ENCODE results near the gene PRDM16.

PRDM16 gene

DNA sequence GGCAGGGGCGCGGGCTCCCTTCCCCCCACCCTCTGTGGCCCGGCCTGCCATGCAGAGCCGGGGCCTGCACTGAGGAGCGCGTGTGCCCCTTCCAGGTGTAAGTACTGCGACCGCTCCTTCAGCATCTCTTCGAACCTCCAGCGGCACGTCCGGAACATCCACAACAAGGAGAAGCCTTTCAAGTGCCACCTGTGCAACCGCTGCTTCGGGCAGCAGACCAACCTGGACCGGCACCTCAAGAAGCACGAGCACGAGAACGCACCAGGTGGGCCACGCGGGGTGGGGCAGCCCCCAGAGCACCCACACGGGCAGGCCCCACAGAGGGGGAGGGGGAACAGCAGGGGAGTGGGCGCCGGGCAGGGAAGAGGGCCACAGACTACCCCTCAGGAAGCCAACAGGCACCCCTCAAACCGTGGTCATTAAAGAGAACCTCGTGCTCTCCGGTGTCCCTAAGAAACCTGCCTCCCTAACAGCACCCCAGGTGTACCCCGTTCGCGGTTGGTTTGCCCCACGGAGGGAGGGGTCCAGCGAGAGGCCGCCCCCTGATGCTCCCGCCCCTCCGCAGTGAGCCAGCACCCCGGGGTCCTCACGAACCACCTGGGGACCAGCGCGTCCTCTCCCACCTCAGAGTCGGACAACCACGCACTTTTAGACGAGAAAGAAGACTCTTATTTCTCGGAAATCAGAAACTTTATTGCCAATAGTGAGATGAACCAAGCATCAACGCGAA is 356.6 kb downstream of the PRDM16 start:
- no peak for DNase-seq

DNA sequence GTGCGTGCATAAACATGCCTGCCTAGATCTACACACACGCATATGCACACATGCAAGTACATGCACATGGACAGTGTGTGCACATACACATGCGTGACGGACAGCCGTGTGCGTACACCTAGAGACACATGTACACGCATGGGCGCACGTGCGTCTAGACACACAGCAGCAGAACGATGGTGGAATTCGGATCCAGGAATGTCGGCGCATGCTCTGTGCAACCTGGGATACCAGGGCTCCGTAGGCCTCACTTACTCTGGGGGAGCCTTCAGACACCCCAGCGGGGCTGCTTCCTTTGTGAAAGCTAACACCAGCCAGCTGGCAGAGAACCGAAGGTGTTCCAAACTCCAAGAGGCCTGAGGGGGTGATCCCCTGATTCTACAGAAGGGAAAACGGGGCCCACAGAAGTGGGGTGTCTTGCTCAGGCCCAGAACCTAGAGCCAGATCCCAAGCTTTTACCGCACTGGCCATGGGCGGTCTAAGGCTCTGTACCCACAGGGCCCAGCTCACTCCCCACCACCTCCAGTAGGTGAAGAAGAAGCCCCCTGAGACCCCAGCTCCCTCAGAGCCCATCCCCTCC is 358.0 kb downstream of the PRDM16 start:
- no peak for DNase-seq

DNA sequence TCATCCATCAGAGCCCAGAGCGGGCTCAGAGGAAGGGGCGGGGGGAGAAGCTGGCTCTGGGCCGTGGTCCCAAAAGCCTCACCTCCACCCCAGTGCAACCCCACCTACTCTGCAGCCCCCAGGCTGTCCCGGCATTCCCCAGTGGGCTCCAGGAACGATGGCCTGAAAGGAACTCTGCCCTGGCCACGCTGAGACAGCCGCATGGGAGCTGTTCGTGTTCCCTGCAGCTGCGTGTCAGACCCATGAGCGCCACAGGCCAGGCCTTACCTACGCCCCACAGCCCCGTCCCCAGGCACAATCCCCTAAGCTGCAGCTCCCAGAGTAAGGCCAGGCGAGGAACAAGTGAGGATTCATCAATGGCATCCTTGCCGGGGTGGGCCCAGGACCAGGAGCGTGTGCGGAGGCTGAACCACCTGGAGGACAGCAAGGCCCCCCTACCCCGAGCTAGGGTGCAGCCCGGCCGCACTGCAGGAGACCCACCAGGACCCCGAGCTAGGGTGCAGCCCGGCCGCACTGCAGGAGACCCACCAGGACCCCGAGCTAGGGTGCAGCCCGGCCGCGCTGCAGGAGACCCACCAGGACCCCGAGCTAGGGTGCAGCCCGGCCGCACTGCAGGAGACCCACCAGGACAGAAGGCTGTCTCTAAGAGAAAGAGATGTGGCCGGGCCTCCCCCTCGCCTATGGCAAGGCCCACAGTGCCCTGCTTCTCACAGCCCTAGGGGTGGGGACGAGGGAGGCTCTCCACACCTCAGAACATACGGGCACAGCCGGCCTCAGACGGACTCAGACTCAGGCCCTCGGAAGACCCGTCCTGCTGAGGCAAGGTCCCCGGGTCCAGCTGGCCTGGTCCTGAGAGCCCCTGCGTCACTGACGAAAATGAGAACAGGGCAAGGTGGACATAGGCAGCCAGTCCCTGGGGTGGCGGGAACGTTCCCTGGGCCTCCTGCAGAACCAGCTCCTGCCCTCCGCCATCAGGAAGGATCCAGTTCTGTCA is 359.0 kb downstream of the PRDM16 start:
- DNase-seq = no peak

DNA sequence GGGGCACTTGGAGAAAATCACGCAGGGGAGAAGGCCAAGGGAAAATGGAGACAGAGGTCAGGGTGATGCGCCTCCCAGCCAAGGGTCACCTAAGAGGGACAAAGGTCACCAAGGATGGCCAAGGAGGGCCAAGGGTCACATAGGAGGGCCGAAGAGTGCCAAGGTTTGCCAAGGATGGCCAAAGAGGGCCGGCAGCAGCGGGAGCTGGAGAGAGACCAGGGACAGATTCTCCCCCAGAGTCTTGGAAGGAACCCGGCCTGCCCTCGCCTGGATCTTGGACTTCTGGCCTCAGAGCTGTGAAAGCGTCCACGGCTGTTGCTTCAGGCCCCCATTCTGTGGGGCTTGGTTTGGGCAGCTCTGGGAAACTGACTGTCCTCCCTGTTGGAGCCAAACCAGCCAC is 359.9 kb downstream of the PRDM16 start:
- no peak for DNase-seq

DNA sequence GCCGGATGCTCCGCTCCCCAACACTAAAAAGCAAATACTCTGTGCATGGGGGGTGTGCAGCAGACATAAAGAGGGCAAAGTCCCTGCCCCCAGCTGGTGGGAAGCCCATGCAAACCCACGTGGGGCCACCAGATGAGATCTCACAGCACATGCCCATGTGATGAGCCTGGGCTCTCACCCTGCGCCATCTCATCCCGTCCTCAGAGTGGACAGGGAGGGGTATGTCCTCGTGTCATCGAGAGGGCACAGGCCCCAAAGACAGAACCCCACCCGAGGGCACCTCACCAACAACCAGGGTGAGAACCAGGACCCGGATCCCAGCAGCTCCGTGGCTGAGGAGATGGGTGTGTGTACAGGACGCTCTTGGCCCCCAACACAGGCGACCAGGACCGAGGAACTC is 360.3 kb downstream of the PRDM16 start:
- DNase-seq = no peak

DNA sequence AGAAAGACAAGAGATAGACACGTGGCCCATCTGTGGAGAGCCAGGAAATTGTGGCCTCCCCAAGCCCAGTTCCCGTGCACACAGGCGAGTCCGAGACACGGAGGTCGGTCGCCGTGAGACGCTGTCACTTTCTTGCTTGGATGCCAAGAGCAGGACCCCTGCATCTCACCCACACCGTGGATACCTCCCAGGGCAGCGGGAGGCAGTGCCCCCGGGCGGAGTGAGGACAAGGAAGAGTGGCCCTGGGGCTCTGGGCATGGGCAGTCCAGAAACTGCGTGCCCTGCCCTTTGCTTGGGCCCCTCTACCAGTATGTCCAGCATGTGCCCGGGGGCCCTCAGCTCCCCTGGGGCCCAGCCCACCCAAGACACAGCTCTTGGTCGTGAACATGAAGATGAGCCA is 360.8 kb downstream of the PRDM16 start:
- no peak for DNase-seq

DNA sequence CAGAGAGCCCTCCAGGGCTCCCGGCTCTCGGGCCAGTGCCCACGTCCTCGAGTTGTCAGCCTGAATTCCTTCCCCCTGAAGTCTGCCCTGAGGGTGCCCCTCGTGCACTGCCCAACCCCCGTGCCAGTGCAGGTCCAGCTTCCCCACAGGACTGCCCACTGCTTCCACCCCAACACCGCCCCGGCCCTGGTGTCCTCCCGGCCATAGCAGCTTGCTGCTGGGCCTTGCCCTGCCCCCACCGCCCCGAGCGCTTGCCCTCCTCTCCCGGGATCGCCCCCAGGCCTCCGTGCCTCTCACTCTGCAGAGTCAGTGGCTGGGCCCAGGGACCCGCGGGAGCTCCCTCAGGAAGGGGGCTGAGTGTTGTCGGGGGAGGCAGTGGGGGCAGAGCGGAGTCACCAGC is 361.4 kb downstream of the PRDM16 start:
- no peak for DNase-seq

DNA sequence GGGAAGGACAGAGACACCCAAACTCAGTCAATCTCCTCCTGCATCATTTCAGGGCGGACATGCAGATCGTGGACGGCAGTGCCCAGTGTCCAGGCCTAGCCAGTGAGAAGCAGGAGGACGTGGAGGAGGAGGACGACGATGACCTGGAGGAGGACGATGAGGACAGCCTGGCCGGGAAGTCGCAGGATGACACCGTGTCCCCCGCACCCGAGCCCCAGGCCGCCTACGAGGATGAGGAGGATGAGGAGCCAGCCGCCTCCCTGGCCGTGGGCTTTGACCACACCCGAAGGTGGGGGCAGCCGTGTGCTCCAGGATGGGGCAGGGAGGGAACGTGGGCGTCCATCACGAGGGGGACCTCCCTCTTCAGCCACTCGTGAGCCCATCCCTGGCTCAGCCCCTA is 361.8 kb downstream of the PRDM16 start:
- DNase-seq = no peak

DNA sequence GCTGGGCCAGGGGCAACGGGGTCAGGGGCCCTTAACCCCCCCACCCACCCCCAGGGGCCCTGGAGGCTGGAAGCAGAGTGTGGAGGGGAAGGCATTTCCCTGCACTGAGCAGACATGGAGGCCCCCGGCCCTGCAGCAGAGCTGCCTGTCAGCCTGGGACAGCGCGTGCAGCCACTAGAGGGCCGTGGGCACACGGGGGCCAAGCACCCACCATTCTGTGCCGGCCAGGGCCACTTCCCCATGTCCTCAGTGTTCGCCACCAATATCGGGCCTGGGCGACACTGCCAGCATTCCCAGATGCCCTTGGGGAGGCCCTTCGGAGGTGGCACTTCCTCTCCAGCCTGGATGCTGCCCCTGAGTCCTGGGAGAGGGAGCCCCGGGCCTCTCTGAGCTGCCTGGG is 362.3 kb downstream of the PRDM16 start:
- peak; percentile 38 for DNase-seq

DNA sequence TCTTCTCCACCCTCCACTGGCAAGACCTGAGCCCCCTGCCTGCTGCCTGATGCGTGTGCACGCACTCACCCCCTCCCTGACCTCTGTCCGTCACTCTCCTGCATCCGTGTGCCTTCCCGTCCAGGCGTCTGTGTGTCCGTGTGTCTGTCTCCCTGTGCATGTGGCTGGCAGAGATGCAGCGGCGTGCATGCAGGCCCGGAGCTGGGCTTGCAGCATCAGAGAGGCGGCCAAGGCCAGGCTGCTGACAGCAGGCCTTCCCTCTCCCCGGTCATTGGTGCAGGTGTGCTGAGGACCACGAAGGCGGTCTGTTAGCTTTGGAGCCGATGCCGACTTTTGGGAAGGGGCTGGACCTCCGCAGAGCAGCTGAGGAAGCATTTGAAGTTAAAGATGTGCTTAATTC is 362.7 kb downstream of the PRDM16 start:
- no peak for DNase-seq

DNA sequence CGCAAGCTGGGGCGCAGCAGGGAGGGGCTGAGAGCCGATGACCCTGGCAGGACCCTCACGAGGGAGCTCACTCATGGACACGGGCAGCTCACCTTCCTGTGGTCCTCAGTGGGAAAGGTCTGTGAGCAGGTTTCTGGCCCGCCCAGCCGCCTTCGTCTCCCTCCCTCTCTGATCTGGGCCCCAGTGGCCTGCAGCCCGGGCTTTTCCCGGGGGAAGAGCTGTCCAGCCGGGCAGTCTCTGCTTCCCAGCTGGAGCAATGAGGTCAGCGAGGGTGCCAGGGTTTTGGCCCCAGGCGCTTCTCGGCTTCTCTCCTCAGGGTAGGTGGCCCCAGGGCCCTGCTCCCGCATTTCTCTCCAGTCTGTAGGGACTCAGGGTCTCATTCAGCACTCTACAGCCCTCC is 363.3 kb downstream of the PRDM16 start:
- DNase-seq = no peak

DNA sequence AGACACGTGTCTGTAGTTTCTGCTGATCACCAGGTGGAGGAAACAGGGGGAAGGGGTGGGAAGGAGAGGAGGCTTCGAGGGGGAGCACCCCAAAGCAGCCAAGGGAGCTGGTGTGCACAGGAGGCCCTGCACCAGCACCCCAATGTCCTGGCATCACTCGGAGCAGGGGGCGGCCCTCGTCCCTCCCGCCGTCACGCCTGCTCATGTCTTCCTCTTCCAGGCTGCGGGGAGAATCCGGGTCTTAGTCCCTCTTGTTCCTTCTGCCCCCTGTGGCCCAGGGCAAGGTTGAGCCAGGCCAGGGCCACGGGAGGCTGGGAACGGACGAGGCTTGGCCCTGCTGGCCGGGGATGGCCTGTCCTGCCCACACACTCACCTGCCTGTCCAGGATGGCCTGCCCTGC is 364.1 kb downstream of the PRDM16 start:
- DNase-seq = no peak

DNA sequence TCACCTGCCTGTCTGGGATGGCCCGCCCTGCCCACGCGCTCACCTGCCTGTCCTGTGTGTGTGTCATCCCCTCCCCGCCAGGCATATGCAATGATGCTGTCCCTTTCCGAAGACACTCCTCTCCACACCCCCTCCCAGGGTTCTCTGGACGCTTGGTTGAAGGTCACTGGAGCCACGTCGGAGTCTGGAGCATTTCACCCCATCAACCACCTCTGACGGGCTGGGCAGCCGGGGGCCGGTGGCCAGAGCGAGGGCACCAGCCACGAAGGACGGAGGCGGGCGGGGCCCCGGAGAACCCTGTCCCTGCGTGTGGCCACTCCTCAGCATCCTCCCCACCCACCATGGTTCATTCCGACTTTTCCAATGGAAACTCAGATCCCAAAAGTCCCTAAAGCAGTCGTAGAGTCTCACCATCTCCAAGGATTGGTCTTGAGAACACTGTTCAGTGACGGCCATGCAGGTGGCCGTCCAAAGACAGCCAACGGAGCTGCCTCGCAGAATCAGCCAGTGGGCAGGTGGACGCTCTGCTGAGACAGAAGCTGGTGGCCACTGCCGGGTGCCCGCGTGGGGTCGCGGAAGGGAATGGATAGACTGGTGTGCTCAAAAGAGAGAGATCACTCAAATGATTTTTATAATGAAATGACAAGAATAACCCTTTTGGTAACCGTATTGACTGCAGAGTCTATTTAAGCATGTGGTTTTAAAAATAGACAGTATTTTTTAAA is 364.8 kb downstream of the PRDM16 start:
- no peak for DNase-seq

DNA sequence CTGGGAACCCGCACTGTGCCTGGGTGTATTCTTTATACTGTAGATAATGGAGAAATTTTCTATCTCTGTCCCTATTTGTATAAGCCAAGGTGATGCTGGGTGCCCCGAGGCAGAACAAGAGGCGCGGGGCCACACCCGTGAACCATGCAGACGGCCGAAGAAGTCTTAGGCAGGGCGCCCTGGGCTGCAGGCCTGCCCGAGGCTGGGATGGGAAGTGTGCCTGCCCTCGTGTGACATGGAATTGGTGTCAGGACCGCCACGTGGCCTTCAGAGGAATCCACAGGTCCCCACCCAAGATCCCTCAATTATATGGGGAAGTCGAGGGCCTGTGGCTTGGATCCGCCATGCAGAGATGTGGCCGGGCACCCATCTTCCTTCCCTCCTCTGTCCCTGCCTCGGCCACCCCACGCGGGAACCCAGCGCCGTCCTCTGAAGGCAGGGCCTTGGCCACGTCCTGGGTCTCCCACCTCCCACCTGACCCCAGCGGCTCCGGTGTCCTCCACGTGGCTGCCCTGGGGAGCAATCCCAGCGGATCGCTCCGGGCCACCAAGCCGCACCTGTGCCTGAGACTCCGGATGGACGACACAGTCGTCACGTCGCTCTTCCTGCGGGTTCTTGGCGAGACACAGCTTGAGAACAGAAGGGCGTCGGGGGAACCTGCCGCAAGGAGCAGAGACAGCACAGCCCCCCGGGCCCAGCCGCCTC is 365.6 kb downstream of the PRDM16 start:
- DNase-seq = no peak

DNA sequence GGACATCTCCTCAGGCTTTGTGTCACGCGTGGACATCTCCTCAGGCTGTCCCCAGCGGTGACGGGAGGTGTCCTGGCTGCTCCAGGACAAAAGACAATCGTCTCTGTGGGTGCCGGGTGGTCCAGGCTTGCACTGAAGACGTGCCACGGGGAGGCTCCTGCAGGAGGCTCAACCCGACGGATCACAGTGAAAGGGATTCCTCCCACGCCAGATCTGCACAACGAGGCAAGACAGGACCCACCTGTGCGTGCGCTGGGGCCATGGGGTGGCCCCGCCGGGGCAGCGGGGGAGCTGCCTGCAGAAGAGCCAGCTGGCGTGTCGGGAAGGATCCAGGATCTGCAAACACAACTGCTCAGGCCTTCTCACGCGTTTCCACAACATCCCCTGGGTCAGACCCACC is 366.7 kb downstream of the PRDM16 start:
- no peak for DNase-seq

DNA sequence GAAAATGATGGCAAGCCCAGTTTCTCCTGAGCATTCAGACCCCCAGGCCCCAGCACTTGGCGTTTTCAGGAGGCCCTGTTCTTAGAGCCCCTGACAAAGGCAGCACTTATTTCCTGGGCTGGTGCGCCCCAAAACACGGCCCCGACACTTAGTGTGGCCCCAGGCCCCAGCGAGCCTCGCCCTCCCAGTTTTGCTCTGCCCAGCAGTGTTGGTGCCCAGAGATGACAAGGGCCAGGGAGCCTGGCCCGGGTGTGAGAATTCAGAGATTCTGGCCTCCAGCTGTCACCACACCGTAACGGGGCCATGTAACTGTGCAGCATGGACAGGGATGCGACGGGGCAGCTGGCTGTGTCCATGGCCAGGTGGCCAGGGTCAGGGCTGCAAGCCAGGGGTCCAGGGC is 367.4 kb downstream of the PRDM16 start:
- DNase-seq = no peak

DNA sequence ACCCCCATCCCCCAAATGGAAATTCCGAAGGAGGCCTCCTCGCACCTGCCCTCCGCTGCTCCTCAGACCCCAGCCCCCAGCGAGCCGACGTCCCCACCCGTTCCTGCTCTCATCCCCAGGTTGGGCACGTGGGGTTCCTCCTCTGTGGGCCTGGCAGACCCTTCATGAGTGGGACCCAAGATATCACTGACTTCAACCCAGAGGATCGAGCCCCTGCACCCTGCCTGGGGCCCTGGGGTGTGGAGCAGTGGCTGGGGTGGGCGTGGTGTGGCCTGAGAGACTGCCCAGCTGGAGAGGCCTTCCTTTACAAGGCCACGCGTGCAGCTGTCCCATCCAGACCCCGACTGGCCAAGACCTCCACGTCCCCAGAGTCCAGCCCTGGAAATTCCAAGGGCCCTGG is 367.9 kb downstream of the PRDM16 start:
- no peak for DNase-seq

DNA sequence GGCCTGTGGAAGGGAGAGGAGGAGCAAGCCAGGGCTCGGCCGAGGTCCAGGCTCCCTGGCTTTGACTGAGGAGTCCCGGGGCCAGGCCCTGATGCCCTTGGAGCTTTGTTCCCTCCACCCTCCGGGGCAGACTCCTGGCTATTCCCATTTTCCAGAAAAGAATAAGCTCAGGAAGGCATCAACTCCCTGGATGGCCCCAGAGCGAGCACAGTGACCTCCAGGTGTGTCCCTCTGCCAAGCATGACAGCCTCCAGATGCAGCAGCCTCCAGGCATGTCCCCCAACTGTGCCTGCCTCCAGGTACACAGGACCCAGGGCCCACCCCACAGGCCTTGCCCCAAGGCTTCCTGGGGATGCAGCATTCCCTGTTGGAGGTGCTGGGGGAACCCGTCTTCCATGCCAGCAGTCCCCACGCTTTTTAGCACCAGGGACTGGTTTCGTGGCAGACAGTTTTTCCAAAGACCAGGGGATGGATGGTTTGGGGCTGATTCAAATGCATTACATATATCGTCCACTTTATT is 369.7 kb downstream of the PRDM16 start:
- DNase-seq = no peak

DNA sequence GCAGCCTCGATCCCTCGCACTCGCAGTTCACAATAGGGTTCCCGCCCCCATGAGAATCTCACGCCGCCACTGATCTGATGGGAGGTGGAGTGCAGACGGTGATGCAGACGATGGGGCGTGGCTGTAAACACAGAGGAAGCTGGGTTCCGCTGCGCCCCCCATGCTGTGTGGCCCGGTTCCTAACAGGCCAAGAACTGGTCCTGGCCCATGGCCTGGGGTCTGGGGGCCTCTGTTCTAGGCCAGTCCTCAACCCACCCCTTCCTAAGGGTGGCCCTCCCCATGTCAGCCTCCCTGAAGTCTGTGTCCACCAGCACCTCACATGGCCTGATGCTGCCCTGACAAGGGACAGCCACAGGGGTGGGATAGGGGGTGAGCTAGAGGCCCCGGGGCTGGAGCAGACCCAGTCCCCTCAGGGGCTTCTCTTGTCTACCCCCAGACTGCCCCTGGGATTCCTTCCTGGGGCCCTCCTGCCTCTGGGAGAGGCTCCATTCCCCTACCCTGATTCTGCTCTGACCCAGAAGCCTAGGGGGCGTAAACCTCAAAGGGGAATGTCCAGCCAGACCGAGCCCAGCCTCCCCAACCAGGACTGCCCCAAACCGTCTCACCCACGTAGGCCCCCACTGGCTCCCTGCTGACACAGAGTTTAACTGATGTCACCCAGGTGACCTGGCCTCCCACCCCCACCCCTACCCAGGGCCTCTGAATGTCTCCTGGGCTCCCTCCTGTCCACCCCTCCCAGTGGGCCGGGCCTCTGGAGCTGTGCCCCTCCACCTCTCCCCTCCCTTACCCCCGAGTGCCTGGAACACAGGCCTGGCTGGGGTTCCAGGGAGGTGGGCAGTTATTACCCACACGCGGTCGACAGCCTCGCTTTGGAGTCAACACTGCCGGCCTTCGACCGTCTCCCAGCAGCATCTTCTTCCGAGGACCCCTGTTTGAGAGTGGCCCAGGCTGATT is 370.6 kb downstream of the PRDM16 start:
- DNase-seq = no peak

DNA sequence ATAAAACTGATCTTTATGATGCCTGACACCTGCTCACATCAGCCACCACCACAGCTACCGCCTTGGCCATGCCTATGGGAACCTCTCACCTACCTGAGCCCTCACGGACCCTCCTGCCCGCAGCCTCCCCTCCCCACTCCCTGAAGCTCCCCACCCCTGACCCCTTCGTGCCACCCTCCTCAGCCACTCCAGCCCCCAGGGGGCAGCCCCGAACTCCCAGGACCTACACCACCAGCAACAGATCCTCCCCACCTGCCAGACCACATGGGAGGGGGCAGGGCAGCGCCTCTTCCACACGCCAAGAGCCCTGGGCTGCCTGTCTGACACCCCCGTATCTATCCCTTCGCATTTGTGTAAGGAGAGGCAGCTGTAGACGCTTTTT is 371.3 kb downstream of the PRDM16 start:
- no peak for DNase-seq

Data from hematopoietic multipotent progenitor cell treated with erythropoietin and hydrocortisone succinate and interleukin-3 and kit ligand, for 4 days (in vitro differentiated cells).